ENCODE measurements around the gene CLC. TPM values are rescaled to one million over a fixed set of nuclear protein-coding genes. Genes with fewer than 3 reads are reported as not detected.

CLC gene
- total RNA-seq, 1 experiment from 2014 or later = not detected

DNA sequence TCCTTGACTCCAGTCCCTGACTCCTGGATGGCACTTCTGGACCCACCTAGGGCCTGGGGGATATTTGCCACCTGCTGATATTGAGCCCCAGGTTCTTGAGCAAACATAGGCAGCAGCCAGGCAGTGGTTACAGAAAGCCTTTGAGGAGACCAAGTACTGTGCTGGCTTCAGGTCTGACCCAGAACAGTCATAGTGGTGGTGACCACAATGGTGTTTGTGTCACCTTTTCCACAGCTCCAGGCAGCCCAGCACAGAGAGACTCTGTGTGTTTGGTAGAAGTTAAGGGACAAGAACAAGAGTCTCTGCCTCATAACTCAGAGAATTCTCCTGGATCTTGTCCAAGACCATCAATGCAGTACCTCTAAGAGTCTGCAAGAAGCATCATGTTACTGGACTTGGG lies 14.6 kb upstream of the CLC start:
- no TSS peak for BruUV-seq (replicated peaks)
- no peaks in the 10 kb centered on the region for H3K4me1 ChIP-seq (ENCODE audit: insufficient read depth, low read length, poor library complexity, severe bottlenecking)
- peaks cover 77% of the 10 kb centered on the region for H3K27me3 ChIP-seq (replicated peaks; ENCODE audit: insufficient read depth, low read depth, low read length, poor library complexity)
- DNase-seq (ENCODE audit: low spot score) = no peak
- H3K4me3 ChIP-seq (ENCODE audit: low read depth, low read length, poor library complexity, severe bottlenecking) = no peak overlapping the region
- no peaks in the 10 kb centered on the region for H3K9me3 ChIP-seq (ENCODE audit: low read depth, low read length, poor library complexity, severe bottlenecking)
- intact Hi-C loops (cut with micrococcal nuclease; ENCODE audit: unreplicated experiment) = no loop called here
- TF ChIP-seq, protein P1, sequence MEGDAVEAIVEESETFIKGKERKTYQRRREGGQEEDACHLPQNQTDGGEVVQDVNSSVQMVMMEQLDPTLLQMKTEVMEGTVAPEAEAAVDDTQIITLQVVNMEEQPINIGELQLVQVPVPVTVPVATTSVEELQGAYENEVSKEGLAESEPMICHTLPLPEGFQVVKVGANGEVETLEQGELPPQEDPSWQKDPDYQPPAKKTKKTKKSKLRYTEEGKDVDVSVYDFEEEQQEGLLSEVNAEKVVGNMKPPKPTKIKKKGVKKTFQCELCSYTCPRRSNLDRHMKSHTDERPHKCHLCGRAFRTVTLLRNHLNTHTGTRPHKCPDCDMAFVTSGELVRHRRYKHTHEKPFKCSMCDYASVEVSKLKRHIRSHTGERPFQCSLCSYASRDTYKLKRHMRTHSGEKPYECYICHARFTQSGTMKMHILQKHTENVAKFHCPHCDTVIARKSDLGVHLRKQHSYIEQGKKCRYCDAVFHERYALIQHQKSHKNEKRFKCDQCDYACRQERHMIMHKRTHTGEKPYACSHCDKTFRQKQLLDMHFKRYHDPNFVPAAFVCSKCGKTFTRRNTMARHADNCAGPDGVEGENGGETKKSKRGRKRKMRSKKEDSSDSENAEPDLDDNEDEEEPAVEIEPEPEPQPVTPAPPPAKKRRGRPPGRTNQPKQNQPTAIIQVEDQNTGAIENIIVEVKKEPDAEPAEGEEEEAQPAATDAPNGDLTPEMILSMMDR (conservative IDR thresholded peaks at IDR 0.05; ENCODE audit: low read depth, low read length) = no peak
- no peak for TF ChIP-seq EZH2 (IDR thresholded peaks at IDR 0.05; ENCODE audit: borderline replicate concordance, low read depth, low read length, poor library complexity, severe bottlenecking)
- CTCF ChIA-PET = no interaction called here
- no peak overlapping the region for H3K27ac ChIP-seq (ENCODE audit: low read depth, low read length, poor library complexity, severe bottlenecking)
- POLR2A ChIA-PET (ENCODE audit: low non-redundant PET) = no interaction called here
- H3K36me3 ChIP-seq (ENCODE audit: insufficient read depth, low read length, poor library complexity, severe bottlenecking) = no peaks in the 10 kb centered on the region

DNA sequence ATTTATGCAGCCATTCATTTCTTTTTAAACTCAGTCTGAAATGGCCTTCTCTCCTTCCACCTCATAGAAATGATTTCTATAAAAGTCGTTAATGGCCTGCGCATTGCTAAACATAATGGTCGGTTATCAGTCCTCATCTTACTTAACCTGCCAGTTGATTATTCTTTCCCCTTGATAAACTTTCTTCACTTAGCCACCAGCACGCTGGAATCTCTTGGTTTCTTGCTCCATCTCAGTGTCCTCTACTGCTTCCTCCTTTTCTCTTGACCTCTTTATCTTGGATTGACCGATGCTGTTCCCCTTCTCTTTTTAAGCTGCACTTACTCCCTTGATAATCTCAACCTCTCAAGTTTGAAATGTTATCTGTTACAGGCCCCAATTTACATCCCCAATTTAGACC lies 12.2 kb upstream of the CLC start:
- no peaks in the 10 kb centered on the region for H3K9me3 ChIP-seq (ENCODE audit: low read depth, low read length, poor library complexity, severe bottlenecking)
- no peak overlapping the region for H3K27ac ChIP-seq (ENCODE audit: low read depth, low read length, poor library complexity, severe bottlenecking)
- H3K27me3 ChIP-seq (replicated peaks; ENCODE audit: insufficient read depth, low read depth, low read length, poor library complexity) = peaks cover 67% of the 10 kb centered on the region
- intact Hi-C loops (cut with micrococcal nuclease; ENCODE audit: unreplicated experiment) = no loop called here
- no peak overlapping the region for H3K4me3 ChIP-seq (ENCODE audit: low read depth, low read length, poor library complexity, severe bottlenecking)
- no peaks in the 10 kb centered on the region for H3K4me1 ChIP-seq (ENCODE audit: insufficient read depth, low read length, poor library complexity, severe bottlenecking)
- no TSS peak for BruUV-seq (replicated peaks)
- CTCF ChIA-PET = no interaction called here
- DNase-seq (ENCODE audit: low spot score) = no peak
- POLR2A ChIA-PET (ENCODE audit: low non-redundant PET) = no interaction called here
- TF ChIP-seq, protein P1 (conservative IDR thresholded peaks at IDR 0.05; ENCODE audit: low read depth, low read length) = no peak
- no peak for TF ChIP-seq EZH2 (IDR thresholded peaks at IDR 0.05; ENCODE audit: borderline replicate concordance, low read depth, low read length, poor library complexity, severe bottlenecking)
- H3K36me3 ChIP-seq (ENCODE audit: insufficient read depth, low read length, poor library complexity, severe bottlenecking) = no peaks in the 10 kb centered on the region

DNA sequence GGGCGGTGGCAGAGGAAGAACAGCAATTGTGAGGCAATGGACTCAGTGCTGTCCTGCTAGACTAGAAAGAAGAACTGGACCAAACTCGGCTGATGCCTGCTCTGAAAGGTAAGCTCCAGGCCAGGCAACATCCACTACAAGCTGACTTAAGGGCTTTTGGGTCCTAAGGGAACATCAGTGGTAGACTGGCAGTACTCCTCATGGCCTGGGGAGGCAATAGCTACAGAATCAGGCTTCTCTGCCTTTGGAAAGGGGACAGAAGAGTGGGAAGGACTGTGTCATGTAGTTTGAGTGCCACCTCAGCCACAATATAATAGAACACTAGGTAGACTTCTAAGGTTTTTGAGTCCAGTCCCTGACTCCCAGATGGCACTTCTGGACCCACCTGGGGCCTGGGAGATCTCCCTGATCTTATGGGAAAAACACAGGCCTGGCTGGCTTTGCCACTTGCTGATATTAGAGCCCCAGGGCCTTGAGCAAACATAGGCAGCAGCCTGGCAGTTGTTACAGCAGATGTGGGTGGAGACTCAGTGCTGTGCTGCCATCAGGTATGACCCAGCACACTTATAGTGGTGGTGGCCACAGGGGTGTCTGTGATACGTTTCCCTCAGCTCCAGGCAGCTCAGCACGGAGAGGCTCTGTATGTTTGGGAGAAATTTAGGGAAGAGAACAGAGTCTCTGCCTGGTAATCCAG lies 9.2 kb upstream of the CLC start:
- ChIA-PET CTCF (no interaction called here), POLR2A (ENCODE audit: low non-redundant PET) (no interaction called here)
- no peak overlapping the region for H3K27ac ChIP-seq (ENCODE audit: low read depth, low read length, poor library complexity, severe bottlenecking)
- H3K27me3 ChIP-seq (replicated peaks; ENCODE audit: insufficient read depth, low read depth, low read length, poor library complexity) = peaks cover 69% of the 10 kb centered on the region
- DNase-seq (ENCODE audit: low spot score) = no peak
- no peaks in the 10 kb centered on the region for H3K4me1 ChIP-seq (ENCODE audit: insufficient read depth, low read length, poor library complexity, severe bottlenecking)
- no peak overlapping the region for H3K4me3 ChIP-seq (ENCODE audit: low read depth, low read length, poor library complexity, severe bottlenecking)
- intact Hi-C loops (cut with micrococcal nuclease; ENCODE audit: unreplicated experiment) = no loop called here
- BruUV-seq (replicated peaks) = no TSS peak
- H3K36me3 ChIP-seq (ENCODE audit: insufficient read depth, low read length, poor library complexity, severe bottlenecking) = no peaks in the 10 kb centered on the region
- TF ChIP-seq, protein P1 (conservative IDR thresholded peaks at IDR 0.05; ENCODE audit: low read depth, low read length) = no peak
- no peak for TF ChIP-seq EZH2 (IDR thresholded peaks at IDR 0.05; ENCODE audit: borderline replicate concordance, low read depth, low read length, poor library complexity, severe bottlenecking)
- H3K9me3 ChIP-seq (ENCODE audit: low read depth, low read length, poor library complexity, severe bottlenecking) = no peaks in the 10 kb centered on the region

Data from A673 (cell line).